HEK293T (cell line): ENCODE data around the gene RBFOX2.

ENCODE experiments used
- CTCF ChIA-PET: fragments of 350-600 bp; formaldehyde crosslinking; extraction: SDS; loops from one replicate; lab custom pipeline; 2021; ENCODE audit warnings: antibody characterized with exemption, inconsistent platforms; lab: Yijun Ruan, JAX
- POLR2A ChIA-PET: fragments of 350-600 bp; formaldehyde crosslinking; extraction: SDS; loops from one replicate; lab custom pipeline; 2020; ENCODE audit warnings: antibody characterized with exemption, inconsistent platforms; lab: Yijun Ruan, JAX
- DNase-seq: peaks from one replicate; pipeline ENCODE4 v3.0.0; 2012; ENCODE audit warnings: mixed read lengths; ENCODE audit errors: extremely low spot score
- ARNT ChIP-seq: fragments of 450-650 bp; IDR thresholded peaks from 2 replicates; pipeline ENCODE4 v1.6.1; 2017; ENCODE audit warnings: mild to moderate bottlenecking
- BHLHE40 ChIP-seq: fragments of 450-650 bp; IDR thresholded peaks from 2 replicates; pipeline ENCODE4 v1.6.1; 2016; ENCODE audit warnings: mild to moderate bottlenecking, moderate library complexity, borderline replicate concordance
- CTBP1 ChIP-seq: fragments of 450-650 bp; IDR thresholded peaks from 2 replicates; pipeline ENCODE4 v1.6.1; 2016; ENCODE audit warnings: borderline replicate concordance
- ELF4 ChIP-seq: fragments of 450-650 bp; IDR thresholded peaks from 2 replicates; pipeline ENCODE4 v1.6.1; 2017; ENCODE audit warnings: antibody characterized with exemption
- FOXA1 ChIP-seq: fragments of 450-650 bp; IDR thresholded peaks from 2 replicates; pipeline ENCODE4 v1.6.1; 2016; ENCODE audit warnings: mild to moderate bottlenecking
- FOXK2 ChIP-seq: fragments of 450-650 bp; IDR thresholded peaks from 2 replicates; pipeline ENCODE4 v1.6.1; 2016; ENCODE audit warnings: mild to moderate bottlenecking
- FOXM1 ChIP-seq: fragments of 450-650 bp; IDR thresholded peaks from 2 replicates; pipeline ENCODE4 v1.6.1; 2017; ENCODE audit warnings: mild to moderate bottlenecking, borderline replicate concordance
- HDGF ChIP-seq: fragments of 450-650 bp; IDR thresholded peaks from 2 replicates; pipeline ENCODE4 v1.6.1; 2017; ENCODE audit warnings: antibody characterized with exemption, borderline replicate concordance
- L3MBTL2 ChIP-seq: fragments of 450-650 bp; conservative IDR thresholded peaks from 2 replicates; pipeline ENCODE4 v1.6.1; 2016; ENCODE audit warnings: mild to moderate bottlenecking
- LEF1 ChIP-seq: fragments of 450-650 bp; IDR thresholded peaks from 2 replicates; pipeline ENCODE4 v1.6.1; 2017; ENCODE audit warnings: mild to moderate bottlenecking, borderline replicate concordance
- NFRKB ChIP-seq: fragments of 450-650 bp; IDR thresholded peaks from 2 replicates; pipeline ENCODE4 v1.6.1; 2016; ENCODE audit warnings: mild to moderate bottlenecking, moderate library complexity
- SP1 ChIP-seq: fragments of 450-650 bp; IDR thresholded peaks from 2 replicates; pipeline ENCODE4 v1.6.1; 2017
- SUZ12 ChIP-seq: fragments of 450-650 bp; IDR thresholded peaks from 2 replicates; pipeline ENCODE4 v1.6.1; 2016; ENCODE audit warnings: mild to moderate bottlenecking
- TARDBP ChIP-seq: fragments of 450-650 bp; IDR thresholded peaks from 2 replicates; pipeline ENCODE4 v1.6.1; 2016
- ZNF384 ChIP-seq: fragments of 450-650 bp; IDR thresholded peaks from 2 replicates; pipeline ENCODE4 v1.6.1; 2016
- TF ChIP-seq, protein P1 (sequence below): fragments of 450-650 bp; IDR thresholded peaks from 2 replicates; pipeline ENCODE4 v1.6.1; 2016

Gene RBFOX2

DNA sequence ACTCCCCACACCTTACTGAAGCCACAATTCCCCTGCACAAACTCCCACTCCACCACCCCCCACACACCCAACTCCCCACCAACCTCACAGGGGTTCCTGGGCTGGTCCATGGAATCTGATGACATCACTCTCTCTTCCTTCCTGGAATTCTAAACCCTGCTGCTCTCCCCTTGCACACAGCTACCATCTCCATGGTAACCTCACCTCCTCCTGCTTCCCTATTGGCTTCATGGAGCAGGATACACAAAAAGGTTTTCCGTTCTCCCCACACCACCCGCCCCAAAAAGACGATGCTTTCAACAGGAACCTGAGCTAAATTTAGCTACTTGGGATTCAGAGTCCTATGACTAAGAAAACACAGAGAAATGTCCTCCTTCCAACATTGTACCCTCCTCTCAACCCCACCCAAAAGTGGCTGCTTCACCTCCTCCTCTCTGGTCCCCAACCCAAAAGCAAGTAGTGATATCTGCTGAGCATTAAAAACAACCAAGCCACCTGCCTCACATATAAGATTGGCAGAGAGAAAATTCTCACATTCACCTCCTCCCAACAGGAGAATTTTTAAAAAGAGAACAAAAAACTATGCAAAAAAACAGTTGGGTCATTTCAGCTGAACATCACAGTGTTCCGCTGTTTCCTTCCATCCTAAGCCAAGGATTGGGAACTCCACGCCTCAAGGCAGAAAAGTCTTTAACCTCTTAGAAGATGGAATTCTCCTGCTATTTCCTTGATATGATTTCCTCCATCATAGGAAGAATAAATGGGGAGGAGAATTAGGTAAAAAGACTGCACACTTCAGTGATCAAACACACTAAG lies 66.9 kb downstream of the RBFOX2 start:
- POLR2A ChIA-PET, result interaction anchor here (0.9 to 1.2 kb wide), 2 partner anchors 10 to 104 kb away, joined by 3 read pairs; no protein-coding TSS in a partner anchor
- CTCF ChIA-PET, result interaction anchor here (0.7 to 1.2 kb wide), 2 partner anchors 25 to 104 kb away, joined by 3 to 5 read pairs; no protein-coding TSS in a partner anchor
- peak; percentile 53 for DNase-seq

DNA sequence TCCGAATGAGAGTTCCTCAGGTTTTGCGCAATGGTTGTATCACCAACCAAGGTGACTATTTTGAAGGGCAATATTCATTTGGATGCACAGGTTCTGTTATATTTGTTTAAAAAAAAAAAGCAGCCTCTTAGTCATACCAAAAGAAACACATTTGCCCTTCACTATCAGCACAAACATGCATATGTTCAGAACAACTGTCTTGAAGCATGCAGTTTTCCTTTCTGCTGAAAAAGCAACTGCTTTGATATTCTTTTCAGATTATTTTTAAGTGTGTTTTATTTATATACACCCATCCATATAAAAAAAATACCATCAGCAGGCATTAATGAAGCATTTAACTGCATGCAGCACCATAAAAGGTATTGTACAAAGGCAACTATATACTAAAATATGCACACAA lies 67.8 kb downstream of the RBFOX2 start:
- ChIA-PET POLR2A (interaction anchor here (0.9 to 1.2 kb wide), 2 partner anchors 11 to 105 kb away, joined by 3 read pairs; no protein-coding TSS in a partner anchor), CTCF (interaction anchor here (0.7 kb wide), 1 partner anchor 26 kb away, joined by 3 read pairs; no protein-coding TSS in a partner anchor)
- no peak for TF ChIP-seq ZNF384
- no peak for TF ChIP-seq CTBP1
- no peak for TF ChIP-seq FOXM1
- no peak for TF ChIP-seq L3MBTL2
- TF ChIP-seq NFRKB, result no peak
- no peak for TF ChIP-seq BHLHE40
- no peak for TF ChIP-seq FOXK2
- TF ChIP-seq LEF1, result no peak
- TF ChIP-seq SUZ12, result no peak
- TF ChIP-seq HDGF, result no peak
- no peak for TF ChIP-seq FOXA1
- no peak for TF ChIP-seq ELF4
- no peak for TF ChIP-seq ARNT
- TF ChIP-seq, protein P1, sequence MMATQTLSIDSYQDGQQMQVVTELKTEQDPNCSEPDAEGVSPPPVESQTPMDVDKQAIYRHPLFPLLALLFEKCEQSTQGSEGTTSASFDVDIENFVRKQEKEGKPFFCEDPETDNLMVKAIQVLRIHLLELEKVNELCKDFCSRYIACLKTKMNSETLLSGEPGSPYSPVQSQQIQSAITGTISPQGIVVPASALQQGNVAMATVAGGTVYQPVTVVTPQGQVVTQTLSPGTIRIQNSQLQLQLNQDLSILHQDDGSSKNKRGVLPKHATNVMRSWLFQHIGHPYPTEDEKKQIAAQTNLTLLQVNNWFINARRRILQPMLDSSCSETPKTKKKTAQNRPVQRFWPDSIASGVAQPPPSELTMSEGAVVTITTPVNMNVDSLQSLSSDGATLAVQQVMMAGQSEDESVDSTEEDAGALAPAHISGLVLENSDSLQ, result no peak
- TF ChIP-seq TARDBP, result no peak
- TF ChIP-seq SP1, result no peak
- DNase-seq, result no peak

More for the DNA sequence above, 66.9 kb downstream of the RBFOX2 start:
- TF ChIP-seq ZNF384, result no peak
- TF ChIP-seq FOXM1, result no peak
- no peak for TF ChIP-seq FOXA1
- TF ChIP-seq BHLHE40, result no peak
- TF ChIP-seq HDGF, result no peak

DNA sequence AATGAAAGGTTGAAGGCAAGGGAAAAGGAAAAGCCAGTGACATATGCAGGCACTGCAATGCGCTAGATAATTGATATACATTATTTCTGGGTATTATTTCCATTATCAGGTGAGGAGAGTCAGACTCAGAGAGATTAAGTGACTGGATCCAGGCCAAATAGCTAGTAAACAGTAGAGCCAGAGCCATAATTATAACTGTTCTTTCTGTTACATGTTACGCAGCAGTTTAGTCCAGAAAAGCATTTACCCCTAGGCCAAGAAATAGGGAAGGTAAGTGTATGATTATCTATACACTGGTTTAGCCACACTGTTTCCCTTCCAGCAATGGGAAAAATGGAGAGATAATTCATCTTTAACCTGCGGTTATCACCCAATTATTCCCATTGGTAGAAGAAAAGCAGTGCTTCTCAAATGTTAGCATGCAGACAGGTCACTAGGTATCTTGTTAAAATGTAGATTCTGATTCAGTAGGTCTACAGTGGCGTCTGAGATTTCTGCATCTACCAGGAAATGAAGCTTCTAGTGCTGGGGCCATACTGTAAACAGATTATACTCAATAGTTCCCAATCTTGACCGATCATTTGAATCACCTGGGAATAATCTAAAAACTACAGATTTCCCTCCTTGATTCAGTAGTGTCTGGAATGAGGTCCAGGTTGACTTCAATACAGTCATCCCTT lies 69.4 kb downstream of the RBFOX2 start:
- CTCF ChIA-PET, result no interaction called here
- TF ChIP-seq, protein P1, result no peak
- TF ChIP-seq ZNF384, result no peak
- TF ChIP-seq ARNT, result no peak
- TF ChIP-seq SUZ12, result no peak
- no peak for TF ChIP-seq HDGF
- TF ChIP-seq FOXK2, result no peak
- no peak for TF ChIP-seq ELF4
- TF ChIP-seq LEF1, result no peak
- TF ChIP-seq L3MBTL2, result no peak
- no peak for TF ChIP-seq FOXA1
- no peak for TF ChIP-seq TARDBP
- no peak for TF ChIP-seq FOXM1
- no peak for TF ChIP-seq BHLHE40
- TF ChIP-seq CTBP1, result no peak
- no peak for TF ChIP-seq NFRKB
- no peak for TF ChIP-seq SP1
- POLR2A ChIA-PET, result no interaction called here
- no peak for DNase-seq

DNA sequence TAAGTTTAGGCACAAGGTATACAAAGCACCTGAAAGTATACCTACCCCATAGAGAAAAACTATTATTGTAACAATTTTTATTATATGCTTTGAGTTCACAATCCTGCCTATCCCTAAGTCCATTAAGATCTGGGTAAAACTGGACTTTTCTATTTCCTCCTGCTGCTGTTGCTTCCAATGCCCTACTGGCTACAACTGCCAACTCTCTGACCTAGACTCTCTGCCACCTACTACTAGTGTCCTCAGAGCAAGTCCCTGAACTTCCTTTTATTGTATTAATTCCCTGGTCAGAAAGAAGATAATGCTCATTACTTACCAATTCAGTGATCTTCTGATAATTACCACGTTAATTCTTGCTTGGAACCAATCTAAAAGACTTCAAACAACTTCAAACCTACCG lies 70.3 kb downstream of the RBFOX2 start:
- CTCF ChIA-PET, result no interaction called here
- no peak for DNase-seq
- POLR2A ChIA-PET, result no interaction called here
- TF ChIP-seq BHLHE40 (no peak), L3MBTL2 (no peak), FOXK2 (no peak), ELF4 (no peak), TARDBP (no peak), CTBP1 (no peak), HDGF (no peak), NFRKB (no peak)
- TF ChIP-seq, protein P1, result no peak

DNA sequence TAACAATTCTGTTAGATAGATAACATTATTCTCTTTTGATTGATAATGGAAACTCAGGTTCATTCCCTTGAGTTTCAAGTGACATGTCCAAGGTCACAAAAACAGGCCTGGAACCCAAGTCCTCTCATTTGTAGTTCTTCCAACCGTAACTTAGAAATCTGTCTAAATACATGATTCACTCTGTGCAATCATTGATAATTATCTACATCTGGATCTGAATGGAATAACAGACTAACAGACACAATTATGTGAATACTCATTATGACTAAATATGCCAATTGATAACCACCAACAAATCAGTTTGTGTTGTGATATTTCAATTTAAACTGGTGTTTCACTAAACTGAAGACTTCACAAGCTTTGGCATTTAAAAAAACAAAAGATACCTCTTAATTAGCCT lies 71.0 kb downstream of the RBFOX2 start:
- DNase-seq, result no peak
- ChIA-PET POLR2A (no interaction called here), CTCF (no interaction called here)
- TF ChIP-seq BHLHE40 (no peak), SUZ12 (no peak), CTBP1 (no peak)

DNA sequence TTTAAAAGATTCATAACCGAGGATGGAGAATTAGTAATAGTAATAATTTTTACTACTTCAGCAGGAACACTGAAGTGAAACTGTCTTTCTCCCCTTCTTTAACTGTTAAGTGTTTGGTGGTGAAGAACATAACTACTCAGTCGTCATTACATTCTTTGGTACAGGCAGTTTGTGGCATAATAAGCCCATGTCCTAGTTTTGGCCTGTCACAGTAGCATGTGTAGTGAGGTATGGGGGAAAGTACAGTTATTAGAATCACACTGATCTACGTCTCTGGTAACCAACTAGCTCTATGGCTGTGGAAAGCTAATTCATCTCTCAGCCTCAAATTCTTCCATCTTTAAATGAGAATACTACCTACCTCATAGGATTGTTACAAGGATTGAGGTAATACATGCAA lies 71.8 kb downstream of the RBFOX2 start:
- CTCF ChIA-PET, result no interaction called here
- POLR2A ChIA-PET, result no interaction called here
- DNase-seq, result no peak
- TF ChIP-seq CTBP1 (no peak), FOXK2 (no peak), SUZ12 (no peak), ZNF384 (no peak), LEF1 (no peak), TARDBP (no peak), FOXM1 (no peak), NFRKB (no peak), ELF4 (no peak), SP1 (no peak), FOXA1 (no peak), L3MBTL2 (no peak)
- TF ChIP-seq, protein P1, result no peak
